Skin epidermis (tissue), 12 donors: Measurements from ENCODE around the gene POGZ.
"Not testable (repeated sequence)": the region's sequence is repeated elsewhere in the genome, so short reads cannot be mapped to it uniquely, and the experiment has no call there.

Experiments used
- H3K27ac ChIP-seq, 21 experiments: fragments of 200-600 bp; sonication (generic) in 11 of 21; one replicate each; pipeline ENCODE4 v1.5.0; 2020; ENCODE audit warnings: mild to moderate bottlenecking in 3 of 21, inconsistent platforms in 2 of 21, moderate library complexity in 2 of 21
- H3K4me3 ChIP-seq, 7 experiments: fragments of 200-600 bp; sonication (generic) in 2 of 7; one replicate each; pipeline ENCODE4 v1.5.0; 2020; ENCODE audit warnings: inconsistent platforms in 2 of 7, mild to moderate bottlenecking in 2 of 7, moderate library complexity in 1 of 7

Gene POGZ

GRCh38 chr1:151478140-151478812 is 19.0 kb upstream of the POGZ start:
- no peak overlapping the region for H3K4me3 ChIP-seq
- H3K27ac ChIP-seq, result no peak overlapping the region

- H3K4me3 ChIP-seq, result no peak overlapping the region
- H3K27ac ChIP-seq, result no peak overlapping the region
These were observed 17.8 kb upstream of the POGZ start for GRCh38 chr1:151477066-151477465.

GRCh38 chr1:151476083-151476482 is 16.8 kb upstream of the POGZ start:
- no peak overlapping the region for H3K27ac ChIP-seq
- H3K4me3 ChIP-seq, result no peak overlapping the region

GRCh38 chr1:151475175-151475574 is 15.9 kb upstream of the POGZ start:
- Histone ChIP-seq H3K4me3 (no peak overlapping the region), H3K27ac (no peak overlapping the region)

GRCh38 chr1:151474745-151475144 is 15.5 kb upstream of the POGZ start:
- H3K4me3 ChIP-seq, result no peak overlapping the region
- H3K27ac ChIP-seq, result no peak overlapping the region

GRCh38 chr1:151472856-151473731 is 13.8 kb upstream of the POGZ start:
- Histone ChIP-seq H3K27ac (peak overlapping the region; percentile 33 to 91 (median 83)), H3K4me3 (peak overlapping the region; percentile 41 to 54 (median 50))

- Histone ChIP-seq H3K27ac (no peak overlapping the region), H3K4me3 (no peak overlapping the region)
These were observed 5.7 kb upstream of the POGZ start for GRCh38 chr1:151465026-151465425.

GRCh38 chr1:151461694-151462093 is 2.4 kb upstream of the POGZ start:
- Histone ChIP-seq H3K4me3 (no peak overlapping the region), H3K27ac (no peak overlapping the region)

GRCh38 chr1:151458802-151459330 is 428 bp downstream of the POGZ start:
- Histone ChIP-seq H3K4me3 (peak overlapping the region; percentile 62 to 89 (median 70)), H3K27ac (peak overlapping the region; percentile 91 to 99 (median 98))

- H3K27ac ChIP-seq, result peak overlapping the region; percentile 58 to 91 (median 86)
These were observed 1.1 kb downstream of the POGZ start for GRCh38 chr1:151457911-151458801.

GRCh38 chr1:151455966-151456365 is 3.3 kb downstream of the POGZ start:
- Histone ChIP-seq H3K27ac (peak overlapping the region in 1 of 21 experiments; percentile 7), H3K4me3 (no peak overlapping the region)

More at GRCh38 chr1:151457911-151458801, 1.1 kb downstream of the POGZ start:
- H3K4me3 ChIP-seq, result peak overlapping the region; percentile 35 to 75 (median 58)

- Histone ChIP-seq H3K27ac (peak overlapping the region in 1 of 21 experiments; percentile 7), H3K4me3 (no peak overlapping the region)
These were observed 4.1 kb downstream of the POGZ start for GRCh38 chr1:151455231-151455630.

GRCh38 chr1:151447696-151448095 is 11.6 kb downstream of the POGZ start:
- H3K27ac ChIP-seq, result no peak overlapping the region
- H3K4me3 ChIP-seq, result no peak overlapping the region

GRCh38 chr1:151444783-151445177 is 14.5 kb downstream of the POGZ start:
- no peak overlapping the region for H3K4me3 ChIP-seq
- H3K27ac ChIP-seq, result peak overlapping the region in 2 of 21 experiments; percentile 17 to 46

- H3K27ac ChIP-seq, result no peak overlapping the region
- H3K4me3 ChIP-seq, result no peak overlapping the region
These were observed 15.2 kb downstream of the POGZ start for GRCh38 chr1:151443846-151444782.

- not testable (repeated sequence) for H3K27ac ChIP-seq, H3K4me3 ChIP-seq
These were observed 21.9 kb downstream of the POGZ start for GRCh38 chr1:151437396-151437795.

- Histone ChIP-seq H3K4me3 (no peak overlapping the region), H3K27ac (no peak overlapping the region)
These were observed 22.3 kb downstream of the POGZ start for GRCh38 chr1:151436985-151437384.

GRCh38 chr1:151435174-151435573 is 24.1 kb downstream of the POGZ start:
- Histone ChIP-seq H3K4me3 (no peak overlapping the region), H3K27ac (no peak overlapping the region)

- H3K27ac ChIP-seq, result peak overlapping the region in 1 of 21 experiments; percentile 32
- not testable (repeated sequence) for H3K4me3 ChIP-seq
These were observed 25.5 kb downstream of the POGZ start for GRCh38 chr1:151433827-151434226.
